Putamen (tissue), 1 donor: ENCODE measurements around the gene YWHAQ.
"Not testable (repeated sequence)": the region's sequence is repeated elsewhere in the genome, so short reads cannot be mapped to it uniquely, and the experiment has no call there.

Experiments
- DNase-seq: peaks from one replicate; pipeline ENCODE4 v3.0.0-alpha.2; 2016; ENCODE audit warnings: low spot score

YWHAQ gene

GRCh38 chr2:9631878-9632700 is 1.3 kb upstream of the YWHAQ start:
- no peak for DNase-seq

- no peak for DNase-seq
Measured at GRCh38 chr2:9631553-9631819, 689 bp upstream of the YWHAQ start.

- DNase-seq, result peak; percentile 75
Measured at GRCh38 chr2:9630117-9630735, 571 bp downstream of the YWHAQ start.

GRCh38 chr2:9629222-9630116 is 1.3 kb downstream of the YWHAQ start:
- no peak for DNase-seq

- no peak for DNase-seq
Measured at GRCh38 chr2:9627310-9627709, 3.5 kb downstream of the YWHAQ start.

- no peak for DNase-seq
Measured at GRCh38 chr2:9623151-9623550, 7.6 kb downstream of the YWHAQ start.

- not testable (repeated sequence) for DNase-seq
Measured at GRCh38 chr2:9621655-9622054, 9.1 kb downstream of the YWHAQ start.

- DNase-seq, result no peak
Measured at GRCh38 chr2:9618410-9618809, 12.4 kb downstream of the YWHAQ start.

GRCh38 chr2:9617749-9618148 is 13.0 kb downstream of the YWHAQ start:
- no peak for DNase-seq

GRCh38 chr2:9617296-9617695 is 13.5 kb downstream of the YWHAQ start:
- no peak for DNase-seq

- no peak for DNase-seq
Measured at GRCh38 chr2:9614562-9614961, 16.2 kb downstream of the YWHAQ start.

GRCh38 chr2:9613291-9613690 is 17.5 kb downstream of the YWHAQ start:
- no peak for DNase-seq

GRCh38 chr2:9611549-9611912 is 19.3 kb downstream of the YWHAQ start:
- not testable (repeated sequence) for DNase-seq

GRCh38 chr2:9610781-9611548 is 19.8 kb downstream of the YWHAQ start:
- DNase-seq, result no peak

GRCh38 chr2:9608491-9608890 is 22.3 kb downstream of the YWHAQ start:
- DNase-seq, result not testable (repeated sequence)

- DNase-seq, result no peak
Measured at GRCh38 chr2:9602412-9602811, 28.4 kb downstream of the YWHAQ start.

- no peak for DNase-seq
Measured at GRCh38 chr2:9601397-9601796, 29.4 kb downstream of the YWHAQ start.

- DNase-seq, result no peak
Measured at GRCh38 chr2:9599430-9599829, 31.4 kb downstream of the YWHAQ start.

GRCh38 chr2:9596621-9597311 is 34.0 kb downstream of the YWHAQ start:
- DNase-seq, result no peak

- no peak for DNase-seq
Measured at GRCh38 chr2:9595746-9596145, 35.1 kb downstream of the YWHAQ start.

- DNase-seq, result not testable (repeated sequence)
Measured at GRCh38 chr2:9595256-9595655, 35.5 kb downstream of the YWHAQ start.
